ENCODE measurements around the gene PCID2. TPM values are rescaled to one million over a fixed set of nuclear protein-coding genes. Genes with fewer than 3 reads are reported as not detected.

PCID2 gene
- total and polyA plus RNA-seq, 2 of the 13 experiments (the other 11 are each of a cell fraction or from before 2014, with no cell fraction given) = 65.0 to 111 TPM

DNA sequence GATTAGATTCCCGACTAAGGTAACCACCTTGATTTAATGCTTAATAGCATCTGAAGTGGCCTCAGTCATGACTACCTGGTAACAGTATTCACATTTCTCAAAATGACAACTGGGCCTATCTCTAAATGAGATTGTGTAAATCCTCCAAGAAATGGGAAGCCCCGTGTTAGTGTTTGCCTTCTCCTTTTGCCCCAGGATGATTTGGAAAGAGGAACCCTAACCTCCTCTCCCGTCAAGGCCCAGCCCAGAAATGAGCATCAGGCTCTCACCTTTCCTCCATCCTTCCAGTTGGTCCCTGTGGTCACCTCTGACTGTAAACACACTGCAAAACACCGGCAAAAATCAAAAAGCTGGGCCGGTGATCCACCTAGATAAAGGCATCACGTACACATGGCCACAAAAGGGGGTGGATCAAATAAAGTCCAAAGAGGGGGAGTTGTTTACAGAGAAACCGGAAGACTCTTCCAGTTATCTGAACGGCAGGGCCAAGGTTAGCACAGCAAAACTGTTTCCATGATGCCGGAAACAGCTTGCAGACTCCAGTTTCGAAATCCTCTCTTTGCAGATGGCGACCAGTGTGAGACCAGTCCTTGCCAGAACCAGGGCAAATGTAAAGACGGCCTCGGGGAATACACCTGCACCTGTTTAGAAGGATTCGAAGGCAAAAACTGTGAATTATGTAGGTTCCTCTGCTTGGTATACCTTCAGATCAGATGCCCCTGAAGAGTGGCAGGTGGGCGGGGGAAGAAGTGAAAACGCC lies 69.5 kb downstream of the PCID2 start (continued):
- peak; percentile 66; the same call in 1 of the 2 replicates for TF ChIP-seq ETV6 (CRISPR knock-in tag; conservative IDR thresholded peaks at IDR 0.05)
- TF ChIP-seq, protein P1, sequence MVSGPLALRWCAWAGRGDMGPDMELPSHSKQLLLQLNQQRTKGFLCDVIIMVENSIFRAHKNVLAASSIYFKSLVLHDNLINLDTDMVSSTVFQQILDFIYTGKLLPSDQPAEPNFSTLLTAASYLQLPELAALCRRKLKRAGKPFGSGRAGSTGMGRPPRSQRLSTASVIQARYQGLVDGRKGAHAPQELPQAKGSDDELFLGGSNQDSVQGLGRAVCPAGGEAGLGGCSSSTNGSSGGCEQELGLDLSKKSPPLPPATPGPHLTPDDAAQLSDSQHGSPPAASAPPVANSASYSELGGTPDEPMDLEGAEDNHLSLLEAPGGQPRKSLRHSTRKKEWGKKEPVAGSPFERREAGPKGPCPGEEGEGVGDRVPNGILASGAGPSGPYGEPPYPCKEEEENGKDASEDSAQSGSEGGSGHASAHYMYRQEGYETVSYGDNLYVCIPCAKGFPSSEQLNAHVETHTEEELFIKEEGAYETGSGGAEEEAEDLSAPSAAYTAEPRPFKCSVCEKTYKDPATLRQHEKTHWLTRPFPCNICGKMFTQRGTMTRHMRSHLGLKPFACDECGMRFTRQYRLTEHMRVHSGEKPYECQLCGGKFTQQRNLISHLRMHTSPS (CRISPR knock-in tag; IDR thresholded peaks at IDR 0.05; ENCODE audit: low read depth) = peak; percentile 32; the same call in 1 of the 2 replicates
- peak; percentile 67; the same call in 1 of the 2 replicates for TF ChIP-seq ZNF616 (CRISPR knock-in tag; IDR thresholded peaks at IDR 0.05; ENCODE audit: low read depth)
- no peak for TF ChIP-seq RBM39 (IDR thresholded peaks at IDR 0.05; ENCODE audit: low read depth, low read length, poor library complexity, severe bottlenecking)
- no peak for TF ChIP-seq RBAK (CRISPR knock-in tag; IDR thresholded peaks at IDR 0.05)
- peak; percentile 89 for TF ChIP-seq CREM (IDR thresholded peaks at IDR 0.05)
- no peak for TF ChIP-seq CREM (CRISPR knock-in tag; IDR thresholded peaks at IDR 0.05)
- TF ChIP-seq AGO2 (optimal IDR thresholded peaks at IDR 0.05; ENCODE audit: low read depth, low read length) = no peak
- TF ChIP-seq ZFP36L2 (CRISPR knock-in tag; IDR thresholded peaks at IDR 0.05) = no peak
- TF ChIP-seq, protein P2, sequence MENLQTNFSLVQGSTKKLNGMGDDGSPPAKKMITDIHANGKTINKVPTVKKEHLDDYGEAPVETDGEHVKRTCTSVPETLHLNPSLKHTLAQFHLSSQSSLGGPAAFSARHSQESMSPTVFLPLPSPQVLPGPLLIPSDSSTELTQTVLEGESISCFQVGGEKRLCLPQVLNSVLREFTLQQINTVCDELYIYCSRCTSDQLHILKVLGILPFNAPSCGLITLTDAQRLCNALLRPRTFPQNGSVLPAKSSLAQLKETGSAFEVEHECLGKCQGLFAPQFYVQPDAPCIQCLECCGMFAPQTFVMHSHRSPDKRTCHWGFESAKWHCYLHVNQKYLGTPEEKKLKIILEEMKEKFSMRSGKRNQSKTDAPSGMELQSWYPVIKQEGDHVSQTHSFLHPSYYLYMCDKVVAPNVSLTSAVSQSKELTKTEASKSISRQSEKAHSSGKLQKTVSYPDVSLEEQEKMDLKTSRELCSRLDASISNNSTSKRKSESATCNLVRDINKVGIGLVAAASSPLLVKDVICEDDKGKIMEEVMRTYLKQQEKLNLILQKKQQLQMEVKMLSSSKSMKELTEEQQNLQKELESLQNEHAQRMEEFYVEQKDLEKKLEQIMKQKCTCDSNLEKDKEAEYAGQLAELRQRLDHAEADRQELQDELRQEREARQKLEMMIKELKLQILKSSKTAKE (CRISPR knock-in tag; IDR thresholded peaks at IDR 0.05; ENCODE audit: borderline replicate concordance) = peak; percentile 89
- TF ChIP-seq ZNF781 (CRISPR knock-in tag; IDR thresholded peaks at IDR 0.05; ENCODE audit: borderline replicate concordance, not compliant biosample characterization) = peak; percentile 82
- TF ChIP-seq PITX1 (CRISPR knock-in tag; IDR thresholded peaks at IDR 0.05) = peak; percentile 98
- TF ChIP-seq CAMTA2 (CRISPR knock-in tag; IDR thresholded peaks at IDR 0.05; ENCODE audit: borderline replicate concordance) = no peak
- peak; percentile 81; the same call in 1 of the 2 replicates for TF ChIP-seq ZNF766 (CRISPR knock-in tag; IDR thresholded peaks at IDR 0.05; ENCODE audit: borderline replicate concordance)
- TF ChIP-seq NFIC (IDR thresholded peaks at IDR 0.05; ENCODE audit: low read length) = peak; percentile 94
- TF ChIP-seq GPN1 (CRISPR knock-in tag; IDR thresholded peaks at IDR 0.05; ENCODE audit: borderline replicate concordance) = no peak
- 0 out of 2 replicates have a peak, but pooled peaks have one; percentile 69 for TF ChIP-seq ZNF607 (CRISPR knock-in tag; IDR thresholded peaks at IDR 0.05; ENCODE audit: borderline replicate concordance)
- no peak for TF ChIP-seq TEAD2 (CRISPR knock-in tag; IDR thresholded peaks at IDR 0.05)
- peak; percentile 37; the same call in 1 of the 2 replicates for TF ChIP-seq STAG1 (CRISPR knock-in tag; IDR thresholded peaks at IDR 0.05)
- TF ChIP-seq TBX2 (CRISPR knock-in tag; IDR thresholded peaks at IDR 0.05; ENCODE audit: borderline replicate concordance) = peak; percentile 96
- TF ChIP-seq ZBTB7B (CRISPR knock-in tag; IDR thresholded peaks at IDR 0.05) = peak; percentile 91
- TF ChIP-seq ZNF772 (CRISPR knock-in tag; IDR thresholded peaks at IDR 0.05) = peak; percentile 79
- no peak for TF ChIP-seq SNAI1 (CRISPR knock-in tag; IDR thresholded peaks at IDR 0.05; ENCODE audit: borderline replicate concordance)
- TF ChIP-seq BRD4 (CRISPR knock-in tag; IDR thresholded peaks at IDR 0.05) = peak; percentile 93; the same call in 1 of the 2 replicates
- peak; percentile 93 for TF ChIP-seq GFI1 (CRISPR knock-in tag; IDR thresholded peaks at IDR 0.05; ENCODE audit: borderline replicate concordance)
- no peak for TF ChIP-seq POLR2AphosphoS2 (IDR thresholded peaks at IDR 0.05; ENCODE audit: low read depth, low read length)

Data from HepG2 (cell line).